IMR-90 (cell line): Measurements from ENCODE around the gene TNK2. TPM values are rescaled to one million over a fixed set of nuclear protein-coding genes. Genes with fewer than 3 reads are reported as not detected.

ENCODE experiments used
- ATAC-seq: fragments of 200-7000 bp; cut with Tn5 transposase; 2 replicates; pipeline ENCODE4 v1.9.1; 2020; ENCODE audit warnings: low read depth, mild to moderate bottlenecking, moderate library complexity
- BruUV-seq: library from RNA; stranded (reverse); fragments of 400-500 nt; replicated peaks from 2 replicates; lab custom pipeline; 2021; lab: Mats Ljungman, UMichigan
- CTCF ChIA-PET: fragments of 300-600 bp; formaldehyde crosslinking; extraction: SDS; loops from one replicate; lab custom pipeline; 2021; ENCODE audit warnings: antibody characterized with exemption; lab: Yijun Ruan, JAX
- POLR2A ChIA-PET: fragments of 300-600 bp; sonication (Branson Sonifier 250); formaldehyde crosslinking; loops from one replicate; lab custom pipeline; 2022; ENCODE audit warnings: antibody characterized with exemption; ENCODE audit not compliant: unreplicated experiment; lab: Charles Lee
- DNase-seq: peaks from one replicate; pipeline ENCODE4 v3.0.0; 2013
- H2AFZ ChIP-seq: replicated peaks from 2 replicates; pipeline ENCODE3; 2013; ENCODE audit warnings: low read length, mild to moderate bottlenecking; ENCODE audit not compliant: poor library complexity
- H2AK5ac ChIP-seq: 2 replicates; pipeline ENCODE4 v1.6.1; 2013; ENCODE audit warnings: low read depth, low read length, inconsistent platforms
- H2AK9ac ChIP-seq: replicated peaks from 2 replicates; pipeline ENCODE3; 2013; ENCODE audit warnings: mild to moderate bottlenecking, low read depth, low read length, moderate library complexity; ENCODE audit not compliant: poor library complexity
- H2BK120ac ChIP-seq: 2 replicates; pipeline ENCODE4 v1.6.1; 2013; ENCODE audit warnings: low read depth, low read length, inconsistent platforms
- H2BK15ac ChIP-seq: 3 replicates; pipeline ENCODE4 v1.6.1; 2013; ENCODE audit warnings: low read depth, low read length, inconsistent platforms
- H2BK20ac ChIP-seq: 2 replicates; pipeline ENCODE4 v1.6.1; 2013; ENCODE audit warnings: low read depth, mild to moderate bottlenecking, inconsistent platforms, low read length, moderate library complexity
- H2BK5ac ChIP-seq: 2 replicates; pipeline ENCODE4 v1.6.1; 2013; ENCODE audit warnings: mild to moderate bottlenecking, low read depth, low read length, inconsistent platforms; ENCODE audit not compliant: poor library complexity, severe bottlenecking
- H3K14ac ChIP-seq: replicated peaks from 2 replicates; pipeline ENCODE4 v1.6.1; 2013; ENCODE audit warnings: low read depth, low read length, inconsistent platforms
- H3K18ac ChIP-seq: 2 replicates; pipeline ENCODE4 v1.6.1; 2013; ENCODE audit warnings: low read depth, low read length, control low read depth
- H3K23ac ChIP-seq: 2 replicates; pipeline ENCODE4 v1.6.1; 2013; ENCODE audit warnings: low read depth, low read length, inconsistent platforms
- H3K27ac ChIP-seq: 2 replicates; pipeline ENCODE4 v1.5.1; 2013; ENCODE audit warnings: mild to moderate bottlenecking, control low read depth, low read length; ENCODE audit not compliant: insufficient read depth
- H3K27me3 ChIP-seq: 2 replicates; pipeline ENCODE4 v1.6.1; 2013; ENCODE audit warnings: low read length; ENCODE audit not compliant: control insufficient read depth, insufficient read depth
- H3K36me3 ChIP-seq: 2 replicates; pipeline ENCODE4 v1.6.1; 2013; ENCODE audit warnings: low read length, mixed read lengths; ENCODE audit not compliant: control insufficient read depth, insufficient read depth
- H3K4ac ChIP-seq: 2 replicates; pipeline ENCODE4 v1.6.1; 2013; ENCODE audit warnings: low read depth, low read length, inconsistent platforms
- H3K4me1 ChIP-seq: 2 replicates; pipeline ENCODE4 v1.6.1; 2013; ENCODE audit warnings: low read length, mixed read lengths; ENCODE audit not compliant: control insufficient read depth, insufficient read depth
- H3K4me2 ChIP-seq: 2 replicates; pipeline ENCODE4 v1.6.1; 2013; ENCODE audit warnings: low read depth, mild to moderate bottlenecking, control low read depth, low read length, moderate library complexity
- H3K4me3 ChIP-seq: 2 replicates; pipeline ENCODE4 v1.5.1; 2013; ENCODE audit warnings: low read depth, mild to moderate bottlenecking, control low read depth, low read length, moderate library complexity; ENCODE audit not compliant: insufficient read depth
- H3K56ac ChIP-seq: 2 replicates; pipeline ENCODE4 v1.6.1; 2013; ENCODE audit warnings: low read length, inconsistent platforms; ENCODE audit not compliant: insufficient read depth; ENCODE audit errors: extremely low read depth
- H3K79me1 ChIP-seq, 2 experiments: 2 replicates each; pipeline ENCODE4 v1.6.1; 2013; ENCODE audit warnings: low read length in 2 of 2, inconsistent platforms in 1 of 2, low read depth in 1 of 2
- H3K9ac ChIP-seq: 2 replicates; pipeline ENCODE4 v1.6.1; 2013; ENCODE audit warnings: low read depth, low read length, control low read depth
- H3K9me1 ChIP-seq: 2 replicates; pipeline ENCODE4 v1.6.1; 2013; ENCODE audit warnings: low read length, inconsistent platforms; ENCODE audit not compliant: insufficient read depth
- H3K9me3 ChIP-seq: 2 replicates; pipeline ENCODE4 v1.6.1; 2013; ENCODE audit warnings: low read length; ENCODE audit not compliant: control insufficient read depth, insufficient read depth
- H4K20me1 ChIP-seq: 2 replicates; pipeline ENCODE4 v1.6.1; 2013; ENCODE audit warnings: low read length, inconsistent platforms; ENCODE audit not compliant: insufficient read depth
- H4K5ac ChIP-seq: 2 replicates; pipeline ENCODE4 v1.6.1; 2013; ENCODE audit warnings: mild to moderate bottlenecking, low read depth, low read length, control low read depth
- H4K8ac ChIP-seq, 2 experiments: 2 replicates each; pipeline ENCODE4 v1.6.1; 2013; ENCODE audit warnings: low read depth in 2 of 2, low read length in 2 of 2, control low read depth in 1 of 2, inconsistent platforms in 1 of 2
- H4K91ac ChIP-seq: 2 replicates; pipeline ENCODE4 v1.6.1; 2013; ENCODE audit warnings: low read depth, low read length, inconsistent platforms; ENCODE audit not compliant: insufficient read depth
- CHD1 ChIP-seq: IDR thresholded peaks from 2 replicates; pipeline ENCODE4 v1.6.1; 2012; ENCODE audit warnings: low read depth, low read length, improper control_type of control experiment
- MAFK ChIP-seq: IDR thresholded peaks from 2 replicates; pipeline ENCODE4 v1.6.1; 2012; ENCODE audit warnings: low read depth, low read length, improper control_type of control experiment
- RAD21 ChIP-seq: IDR thresholded peaks from 2 replicates; pipeline ENCODE4 v1.6.1; 2012; ENCODE audit warnings: low read length, improper control_type of control experiment
- RCOR1 ChIP-seq: IDR thresholded peaks from 2 replicates; pipeline ENCODE4 v1.6.1; 2012; ENCODE audit warnings: mild to moderate bottlenecking, low read length, improper control_type of control experiment; ENCODE audit not compliant: insufficient replicate concordance
- SMC3 ChIP-seq: fragments of 150-350 bp; IDR thresholded peaks from 2 replicates; pipeline ENCODE4 v1.6.1; 2016; ENCODE audit warnings: low read depth, mild to moderate bottlenecking, antibody characterized with exemption, low read length, moderate library complexity
- WGBS, 2 experiments: methylation state at CpG; one replicate each; pipeline versions ENCODE4 v1.1.5 to v1.1.7; 2013; ENCODE audit warnings: missing lambda C conversion rate in 2 of 2; ENCODE audit not compliant: insufficient read length in 1 of 2; ENCODE audit errors: extremely low coverage in 2 of 2; 5-methylcytosine and 5-hydroxymethylcytosine counted together
- dilution Hi-C: fragments of 300-500 bp; cut with HindIII; formaldehyde crosslinking; loops from one replicate; pipeline ENCODE4 v1.14.3; 2018; ENCODE audit warnings: low sequenced_read_pairs; ENCODE audit not compliant: unreplicated experiment
- in situ Hi-C: fragments of 300-500 bp; cut with MboI; formaldehyde crosslinking; loops from 3 replicates; pipeline ENCODE4 v1.14.3; 2019; ENCODE audit warnings: low sequenced_read_pairs, inconsistent platforms, mixed read lengths
- intact Hi-C: fragments of 100-400 bp; cut with micrococcal nuclease; formaldehyde crosslinking; loops from 2 replicates; pipeline ENCODE4 v1.10.0; 2022
- polyA plus RNA-seq, 3 experiments: library from polyadenylated mRNA; depleted of rRNA; stranded (reverse); fragments of >200 nt; gene quantifications; 2 replicates each; pipeline ENCODE4 v1.2.3, GENCODE V29; 2012; ENCODE audit warnings: low replicate concordance in 1 of 3
- total RNA-seq: library from RNA; depleted of rRNA; stranded (reverse); fragments of >200 nt; gene quantifications from 2 replicates; pipeline ENCODE4 v1.2.3, GENCODE V29; 2012

The TNK2 gene
- total and polyA plus RNA-seq, 2 of the 4 experiments (the other 2 are of a cell fraction), result 2.2 to 13.8 TPM

GRCh38 chr3:195913382-195913781 is 5.0 kb upstream of the TNK2 start:
- Histone ChIP-seq H4K8ac (no peak overlapping the region), H3K4ac (no peak overlapping the region), H3K18ac (no peak overlapping the region), H3K56ac (no peak overlapping the region), H2BK120ac (no peak overlapping the region), H2AFZ (no peak overlapping the region), H2BK20ac (no peak overlapping the region), H3K4me2 (no peak overlapping the region), H2AK9ac (peak overlapping the region; percentile 13), H3K27me3 (peaks cover 10% of the 10 kb centered on the region), H3K14ac (no peak overlapping the region), H3K27ac (no peak overlapping the region), H4K20me1 (no peaks in the 10 kb centered on the region), H3K79me1 (0 out of 4 replicates have a peak, but pooled peaks cover 0 to 1% of the 10 kb centered on the region in 2 experiments), H3K4me1 (peaks cover 6% of the 10 kb centered on the region; the same call in 1 of the 2 replicates), H3K9ac (no peak overlapping the region), H2BK15ac (no peak overlapping the region), H4K5ac (no peak overlapping the region), H2AK5ac (no peak overlapping the region; the same call in 1 of the 2 replicates), H3K9me3 (no peaks in the 10 kb centered on the region), H3K36me3 (no peaks in the 10 kb centered on the region), H2BK5ac (no peak overlapping the region), H3K9me1 (no peaks in the 10 kb centered on the region), H3K23ac (no peak overlapping the region), H4K91ac (no peak overlapping the region), H3K4me3 (no peak overlapping the region)
- ChIA-PET POLR2A (no interaction called here), CTCF (interaction anchor here (1.4 to 1.7 kb wide), 2 partner anchors 19 to 54 kb away, joined by 5 to 9 read pairs; no protein-coding TSS in a partner anchor)
- dilution Hi-C loops, result no loop called here
- DNase-seq, result peak; percentile 12
- 89% methylated on average over 5 of the region's 11 CpGs; no CpG with 5 or more reads in 1 of the 2 experiments for WGBS, 2 experiments
- in situ Hi-C loops, result no loop called here
- no peak for TF ChIP-seq SMC3
- no peak for TF ChIP-seq RCOR1
- TF ChIP-seq CHD1, result no peak
- TF ChIP-seq RAD21, result no peak
- TF ChIP-seq MAFK, result no peak
- intact Hi-C loops, result no loop called here
- ATAC-seq, result no peak
- no TSS peak for BruUV-seq
